ENCODE data around the gene LRRC27. TPM values are rescaled to one million over a fixed set of nuclear protein-coding genes. Genes with fewer than 3 reads are reported as not detected.

LRRC27 gene
- total and polyA plus RNA-seq, 2 of the 4 experiments (the other 2 are of a cell fraction): 3.8 to 5.3 TPM

DNA sequence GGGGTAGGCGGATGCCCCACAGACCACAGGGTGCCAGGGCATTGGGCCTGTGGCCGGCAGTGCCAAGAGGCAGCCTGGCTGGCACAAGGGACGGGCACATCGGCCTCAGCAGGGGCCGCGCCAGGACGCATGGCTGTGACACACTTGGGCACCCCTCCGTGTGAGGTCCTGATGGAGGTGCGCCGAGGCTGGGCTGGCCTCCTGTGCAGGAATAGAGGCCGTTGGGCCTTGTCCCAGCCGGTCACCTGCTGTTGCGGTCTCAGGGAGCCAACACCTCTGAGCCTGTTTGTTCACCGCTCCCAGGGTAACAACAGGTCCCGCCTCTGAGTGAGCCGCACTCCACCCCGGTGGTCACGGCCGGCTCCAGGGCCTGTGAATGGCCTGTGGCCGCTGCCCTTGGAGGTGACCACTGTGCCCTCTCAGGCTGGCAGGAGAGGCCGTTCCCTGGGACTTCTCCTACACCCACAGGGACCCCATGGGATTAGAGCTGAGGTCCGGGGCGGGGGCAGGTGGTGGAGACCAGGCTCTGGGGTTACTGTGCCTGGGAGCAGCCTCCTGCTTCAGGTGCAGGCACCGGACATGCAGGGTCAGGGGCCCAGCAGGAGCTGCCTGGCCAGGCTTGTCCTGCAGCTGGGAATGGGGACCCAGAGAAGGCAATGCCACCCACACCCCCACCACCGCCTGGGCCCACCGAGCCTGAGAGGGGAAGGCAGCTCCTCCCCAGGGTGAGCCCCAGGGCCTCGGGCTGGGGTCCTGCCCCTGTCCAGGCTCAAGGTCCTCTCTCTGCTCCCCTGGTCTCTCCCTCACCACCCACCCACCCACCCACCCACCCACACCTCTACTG, 77.1 kb downstream of the LRRC27 start:
- Histone ChIP-seq H3K18ac (ENCODE audit: low read depth, low read length) (no peak overlapping the region), H3K36me3 (ENCODE audit: control insufficient read depth, insufficient read depth, low read length) (peaks cover 18% of the 10 kb centered on the region; the same call in 1 of the 2 replicates), H3K4me2 (ENCODE audit: low read depth, low read length) (no peak overlapping the region), H3K4ac (ENCODE audit: low read depth, low read length) (no peak overlapping the region), H3K9ac (ENCODE audit: low read depth, low read length) (no peak overlapping the region), H3K9me3 (ENCODE audit: control insufficient read depth, insufficient read depth, low read length) (no peaks in the 10 kb centered on the region), H2BK120ac (ENCODE audit: low read depth, low read length) (no peak overlapping the region), H2AK9ac (replicated peaks; ENCODE audit: low read depth, low read length, poor library complexity) (peak overlapping the region; percentile 28), H3K56ac (ENCODE audit: extremely low read depth, insufficient read depth, low read length) (no peak overlapping the region), H3K14ac (replicated peaks; ENCODE audit: low read depth, low read length) (no peak overlapping the region), H2BK20ac (ENCODE audit: low read depth, low read length) (no peak overlapping the region), H2AFZ (replicated peaks; ENCODE audit: low read length, poor library complexity) (no peak overlapping the region), H3K4me1 (ENCODE audit: control insufficient read depth, insufficient read depth, low read length) (peaks cover 6% of the 10 kb centered on the region; the same call in 1 of the 2 replicates), H3K9me1 (ENCODE audit: insufficient read depth, low read length) (peaks cover 2% of the 10 kb centered on the region; the same call in 1 of the 2 replicates), H4K5ac (ENCODE audit: low read depth, low read length) (no peak overlapping the region), H2AK5ac (ENCODE audit: low read depth, low read length) (no peak overlapping the region), H3K27me3 (ENCODE audit: control insufficient read depth, insufficient read depth, low read length) (no peaks in the 10 kb centered on the region), H3K23ac (ENCODE audit: low read depth, low read length) (no peak overlapping the region), H3K4me3 (ENCODE audit: insufficient read depth, low read depth, low read length) (no peak overlapping the region), H4K8ac (ENCODE audit: low read depth in 2 of 2, low read length in 2 of 2) (no peak overlapping the region), H3K79me1 (ENCODE audit: low read depth in 1 of 2, low read length in 2 of 2) (peaks cover 0 to 16% of the 10 kb centered on the region in 2 experiments; a peak in 3 of 4 replicates), H2BK15ac (ENCODE audit: low read depth, low read length) (no peak overlapping the region), H2BK5ac (ENCODE audit: low read depth, low read length, poor library complexity, severe bottlenecking) (no peak overlapping the region), H3K27ac (ENCODE audit: insufficient read depth, low read length) (no peak overlapping the region), H4K91ac (ENCODE audit: insufficient read depth, low read depth, low read length) (no peak overlapping the region), H4K20me1 (ENCODE audit: insufficient read depth, low read length) (0 out of 2 replicates have a peak, but pooled peaks cover 7% of the 10 kb centered on the region)
- CTCF ChIA-PET: interaction anchor here (0.6 kb wide), 1 partner anchor 89 kb away, joined by 4 read pairs; no protein-coding TSS in a partner anchor
- TF ChIP-seq NFE2L2 (IDR thresholded peaks at IDR 0.05; ENCODE audit: low read depth, low read length) (no peak), BHLHE40 (IDR thresholded peaks at IDR 0.05; ENCODE audit: low read depth, low read length) (no peak), FOS (IDR thresholded peaks at IDR 0.05; ENCODE audit: low read depth, low read length) (no peak)
- TF ChIP-seq, protein P1, sequence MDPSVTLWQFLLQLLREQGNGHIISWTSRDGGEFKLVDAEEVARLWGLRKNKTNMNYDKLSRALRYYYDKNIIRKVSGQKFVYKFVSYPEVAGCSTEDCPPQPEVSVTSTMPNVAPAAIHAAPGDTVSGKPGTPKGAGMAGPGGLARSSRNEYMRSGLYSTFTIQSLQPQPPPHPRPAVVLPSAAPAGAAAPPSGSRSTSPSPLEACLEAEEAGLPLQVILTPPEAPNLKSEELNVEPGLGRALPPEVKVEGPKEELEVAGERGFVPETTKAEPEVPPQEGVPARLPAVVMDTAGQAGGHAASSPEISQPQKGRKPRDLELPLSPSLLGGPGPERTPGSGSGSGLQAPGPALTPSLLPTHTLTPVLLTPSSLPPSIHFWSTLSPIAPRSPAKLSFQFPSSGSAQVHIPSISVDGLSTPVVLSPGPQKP (IDR thresholded peaks at IDR 0.05; ENCODE audit: borderline replicate concordance, low read depth, low read length): no peak
- BruUV-seq (replicated peaks): no TSS peak
- ATAC-seq (ENCODE audit: low read depth) (no peak), DNase-seq (no peak)
- POLR2A ChIA-PET (ENCODE audit: unreplicated experiment): no interaction called here
- in situ Hi-C loops (cut with MboI; ENCODE audit: low sequenced_read_pairs) (no loop called here), intact Hi-C loops (cut with micrococcal nuclease) (no loop called here), dilution Hi-C loops (cut with HindIII; ENCODE audit: low sequenced_read_pairs, unreplicated experiment) (no loop called here)
- 92% methylated on average over 9 of the region's 27 CpGs; no CpG with 5 or more reads in 1 of the 2 experiments for WGBS, 2 experiments (ENCODE audit: extremely low coverage in 2 of 2, insufficient read length in 1 of 2)
